ENCODE results near the gene LHFPL2. TPM values are rescaled to one million over a fixed set of nuclear protein-coding genes. Genes with fewer than 3 reads are reported as not detected.

The LHFPL2 gene
- polyA plus RNA-seq, 3 donors, result 3.7 to 11.6 (median 7.3) TPM

- no peak for DNase-seq
- H3K27ac Mint-ChIP-seq, result no peak overlapping the region
- intact Hi-C loops (cut with micrococcal nuclease), result no loop called here
- H3K36me3 Mint-ChIP-seq, result peaks cover 13 to 32% of the 10 kb centered on the region in 2 donors
- no peaks in the 10 kb centered on the region for H4K20me1 ChIP-seq (ENCODE audit: insufficient read depth, low read length)
- no peaks in the 10 kb centered on the region for H3K79me2 ChIP-seq (ENCODE audit: insufficient read depth, low read length)
- no CpG with 5 or more reads among the region's 2 CpGs for WGBS (ENCODE audit: insufficient coverage)
- TF ChIP-seq CTCF (IDR thresholded peaks at IDR 0.05), result no peak
- H3K9me3 ChIP-seq (replicated peaks in 1 of 2; ENCODE audit: control insufficient read depth in 1 of 2, insufficient read depth in 1 of 2, low read length in 2 of 2), result no peaks in the 10 kb centered on the region
- no peak overlapping the region for H3K4me2 ChIP-seq (replicated peaks; ENCODE audit: extremely low read depth, low read length, poor library complexity, severe bottlenecking)
- peaks cover 0 to 3% (median 2%) of the 10 kb centered on the region in 3 donors for H3K27me3 Mint-ChIP-seq (ENCODE audit: low read depth in 3 of 3)
- no peak overlapping the region for H2AFZ ChIP-seq (ENCODE audit: insufficient read depth, low read depth, low read length, poor library complexity, severe bottlenecking)
- H3K27me3 ChIP-seq (ENCODE audit: control insufficient read depth in 2 of 2, insufficient read depth in 2 of 2, low read length in 2 of 2), result no peaks in the 10 kb centered on the region
- peaks cover 2 to 5% of the 10 kb centered on the region in 2 donors for H3K4me1 ChIP-seq (ENCODE audit: control insufficient read depth in 1 of 2, insufficient read depth in 2 of 2, low read length in 2 of 2)
- H3K9me3 Mint-ChIP-seq, result no peaks in the 10 kb centered on the region
- no peak overlapping the region for H3K4me3 Mint-ChIP-seq
- H3K27ac ChIP-seq (ENCODE audit: low read depth in 1 of 2, low read length in 2 of 2), result no peak overlapping the region
- no peak overlapping the region for H3K9ac ChIP-seq (ENCODE audit: insufficient read depth, low read length, poor library complexity, severe bottlenecking)
- no peaks in the 10 kb centered on the region for H3K36me3 ChIP-seq (replicated peaks in 1 of 2; ENCODE audit: control insufficient read depth in 1 of 2, insufficient read depth in 2 of 2, low read length in 2 of 2)
- no peak overlapping the region for H3K4me3 ChIP-seq (replicated peaks in 1 of 3; ENCODE audit: low read depth in 2 of 3, low read length in 3 of 3)
- H3K4me1 Mint-ChIP-seq, result peaks cover 14% of the 10 kb centered on the region
These were observed 127.1 kb downstream of the LHFPL2 start for GRCh38 chr5:78521455-78521854.

GRCh38 chr5:78519198-78519941 is 129.2 kb downstream of the LHFPL2 start:
- no peak overlapping the region for H3K4me3 Mint-ChIP-seq
- no peak overlapping the region for H3K27ac ChIP-seq (ENCODE audit: low read depth in 1 of 2, low read length in 2 of 2)
- H3K4me1 Mint-ChIP-seq, result peaks cover 3% of the 10 kb centered on the region
- H3K27ac Mint-ChIP-seq, result no peak overlapping the region
- no peaks in the 10 kb centered on the region for H4K20me1 ChIP-seq (ENCODE audit: insufficient read depth, low read length)
- no peaks in the 10 kb centered on the region for H3K9me3 ChIP-seq (replicated peaks in 1 of 2; ENCODE audit: control insufficient read depth in 1 of 2, insufficient read depth in 1 of 2, low read length in 2 of 2)
- H3K36me3 Mint-ChIP-seq, result peaks cover 13 to 27% of the 10 kb centered on the region in 2 donors
- H3K4me2 ChIP-seq (replicated peaks; ENCODE audit: extremely low read depth, low read length, poor library complexity, severe bottlenecking), result no peak overlapping the region
- no peak for TF ChIP-seq CTCF (IDR thresholded peaks at IDR 0.05)
- no peak overlapping the region for H3K9ac ChIP-seq (ENCODE audit: insufficient read depth, low read length, poor library complexity, severe bottlenecking)
- H3K27me3 ChIP-seq (ENCODE audit: control insufficient read depth in 2 of 2, insufficient read depth in 2 of 2, low read length in 2 of 2), result no peaks in the 10 kb centered on the region
- no peaks in the 10 kb centered on the region for H3K79me2 ChIP-seq (ENCODE audit: insufficient read depth, low read length)
- peaks cover 0 to 3% (median 2%) of the 10 kb centered on the region in 3 donors for H3K27me3 Mint-ChIP-seq (ENCODE audit: low read depth in 3 of 3)
- no peak overlapping the region for H2AFZ ChIP-seq (ENCODE audit: insufficient read depth, low read depth, low read length, poor library complexity, severe bottlenecking)
- H3K36me3 ChIP-seq (replicated peaks in 1 of 2; ENCODE audit: control insufficient read depth in 1 of 2, insufficient read depth in 2 of 2, low read length in 2 of 2), result no peaks in the 10 kb centered on the region
- no peaks in the 10 kb centered on the region for H3K9me3 Mint-ChIP-seq
- 100% methylated on average over 2 of the region's 9 CpGs for WGBS (ENCODE audit: insufficient coverage)
- DNase-seq, result no peak
- no peak overlapping the region for H3K4me3 ChIP-seq (replicated peaks in 1 of 3; ENCODE audit: low read depth in 2 of 3, low read length in 3 of 3)
- intact Hi-C loops (cut with micrococcal nuclease), result no loop called here
- no peaks in the 10 kb centered on the region for H3K4me1 ChIP-seq (ENCODE audit: control insufficient read depth in 1 of 2, insufficient read depth in 2 of 2, low read length in 2 of 2)

All from CD14-positive monocyte (primary cell).